Stimulated activated naive B cell treated with anti-CD40 and anti-IgM and Interleukin-4, amounts not matched to agents 10 μg/mL and 1 μg/mL and 100 μg/mL, for 72 hours (primary cell): ENCODE results near the gene C1QBP.

ENCODE experiments used
- ATAC-seq, 2 donors: fragments of 150-1000 bp; cut with Tn5 transposase; replicated peaks; 2 replicates each; pipeline ENCODE4 v1.10.0; 2021; ENCODE audit warnings: moderate library complexity in 1 of 2
- DNase-seq: peaks from one replicate; pipeline ENCODE4 v3.0.0; 2021
- H3K27ac Mint-ChIP-seq: one replicate; pipeline ENCODE4 v1.8.0; 2022; ENCODE audit warnings: mild to moderate bottlenecking, mixed read lengths
- H3K27me3 Mint-ChIP-seq, 2 donors: one replicate each; pipeline ENCODE4 v1.8.0; 2022; ENCODE audit warnings: mixed read lengths in 2 of 2
- H3K36me3 Mint-ChIP-seq, 2 donors: one replicate each; pipeline ENCODE4 v1.8.0; 2022; ENCODE audit warnings: mixed read lengths in 2 of 2, mild to moderate bottlenecking in 1 of 2
- H3K4me1 Mint-ChIP-seq, 2 donors: one replicate each; pipeline ENCODE4 v1.8.0; 2022; ENCODE audit warnings: mixed read lengths in 2 of 2, mild to moderate bottlenecking in 1 of 2
- H3K4me3 Mint-ChIP-seq, 2 donors: one replicate each; pipeline ENCODE4 v1.8.0; 2022; ENCODE audit warnings: mild to moderate bottlenecking in 2 of 2, mixed read lengths in 2 of 2, moderate library complexity in 1 of 2
- H3K9me3 Mint-ChIP-seq, 2 donors: one replicate each; pipeline ENCODE4 v1.8.0; 2022; ENCODE audit warnings: mixed read lengths in 2 of 2, mild to moderate bottlenecking in 1 of 2

The C1QBP gene

DNA sequence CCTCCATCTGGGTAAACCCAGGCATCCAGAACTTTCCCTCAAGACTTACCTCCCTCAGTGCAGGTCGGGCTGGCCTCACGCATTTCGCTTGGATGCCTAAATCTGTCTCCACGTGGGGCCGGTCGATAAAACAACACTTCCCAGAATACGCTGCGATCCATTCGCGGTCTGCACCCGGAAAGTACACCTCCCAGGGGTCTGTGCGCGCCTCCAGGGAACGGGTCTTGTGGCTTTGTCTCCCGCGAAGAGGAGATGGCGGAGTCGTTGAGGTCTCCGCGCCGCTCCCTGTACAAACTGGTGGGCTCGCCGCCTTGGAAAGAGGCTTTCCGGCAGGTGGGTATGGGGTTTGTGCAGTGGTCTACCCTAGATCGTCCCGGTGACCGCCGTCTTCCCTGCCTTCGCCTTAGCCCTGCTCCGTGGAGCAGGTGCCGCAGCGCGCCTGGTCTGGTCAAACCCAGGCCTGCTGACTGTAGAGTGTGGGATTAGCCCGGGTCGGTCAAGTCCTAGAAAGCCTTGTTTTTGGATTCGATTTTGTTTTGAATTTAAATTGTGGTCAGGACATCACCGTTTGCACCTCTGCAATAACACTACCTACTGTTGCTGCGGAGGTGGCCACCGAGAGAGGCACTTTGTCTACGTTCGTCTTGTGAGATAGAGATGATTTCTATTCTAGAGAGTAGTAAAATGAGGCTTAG is 18.8 kb downstream of the C1QBP start, which contains the start of gene RPAIN:
RPAIN (plus strand) TSS at position 224 of the 695 bp plus-strand sequence; CDS start at position 253, 29 bp downstream.
- Mint-ChIP-seq H3K4me1 (peaks cover 13 to 32% of the 10 kb centered on the region in 2 donors), H3K36me3 (peaks cover 23 to 45% of the 10 kb centered on the region in 2 donors), H3K27ac (peak within 1 kb of the TSS; percentile 98), H3K4me3 (peak within 1 kb of the TSS; percentile 93 to 98), H3K27me3 (no peaks in the 10 kb centered on the region), H3K9me3 (no peaks in the 10 kb centered on the region)
- DNase-seq (peak; percentile 83), ATAC-seq (peak; percentile 67 to 72)

- H3K27me3 Mint-ChIP-seq, result no peaks in the 10 kb centered on the region
- DNase-seq (peak; percentile 97), ATAC-seq (peak; percentile 88 to 91)
- H3K4me3 Mint-ChIP-seq, result peak within 1 kb of the TSS; percentile 93 to 98
- H3K27ac Mint-ChIP-seq, result peak within 1 kb of the TSS; percentile 98
- peaks cover 13 to 32% of the 10 kb centered on the region in 2 donors for H3K4me1 Mint-ChIP-seq
- H3K9me3 Mint-ChIP-seq, result no peaks in the 10 kb centered on the region
- H3K36me3 Mint-ChIP-seq, result peaks cover 23 to 41% of the 10 kb centered on the region in 2 donors
Measured at GRCh38 chr17:5419356-5419958, 19.5 kb downstream of the C1QBP start, which contains the start of gene NUP88. Gene NUP88, minus strand, starts transcription at chr17:5419662. Its CDS starts 12 bp downstream, at chr17:5419650.

DNA sequence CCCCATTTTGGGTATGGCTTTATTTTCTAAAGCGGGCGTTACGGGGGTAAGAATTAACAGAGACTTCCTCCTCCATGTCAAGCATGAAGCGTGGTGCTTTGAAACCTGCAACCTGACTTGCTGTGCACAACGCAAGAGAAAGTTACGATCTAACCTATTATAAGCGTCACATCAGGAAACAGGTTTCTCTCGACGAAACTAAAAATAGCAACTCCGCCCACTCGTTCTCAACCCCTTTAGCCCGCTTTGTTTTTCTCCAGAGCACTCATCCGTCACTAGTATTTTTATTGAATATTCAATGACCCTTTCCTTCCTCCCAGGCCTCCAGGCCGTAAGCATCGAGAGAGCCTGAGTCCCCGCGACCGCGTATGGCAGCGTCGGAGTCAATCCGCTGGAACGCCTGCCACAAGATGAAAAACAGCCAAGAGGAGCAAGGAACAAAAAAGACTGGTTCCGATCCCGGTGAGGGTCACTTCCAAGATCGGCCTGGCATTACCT is 20.0 kb downstream of the C1QBP start:
- peak; percentile 66 to 67 for ATAC-seq
- Mint-ChIP-seq H3K27me3 (no peaks in the 10 kb centered on the region), H3K4me1 (peaks cover 13 to 32% of the 10 kb centered on the region in 2 donors), H3K9me3 (no peaks in the 10 kb centered on the region), H3K36me3 (peaks cover 23 to 41% of the 10 kb centered on the region in 2 donors), H3K4me3 (peak overlapping the region; percentile 93 to 98), H3K27ac (peak overlapping the region; percentile 98)
- peak; percentile 80 for DNase-seq

GRCh38 chr17:5416901-5417300 is 22.1 kb downstream of the C1QBP start:
- H3K9me3 Mint-ChIP-seq, result no peaks in the 10 kb centered on the region
- H3K27ac Mint-ChIP-seq, result peak overlapping the region; percentile 37
- peak overlapping the region; percentile 72 for H3K4me3 Mint-ChIP-seq
- peaks cover 26 to 39% of the 10 kb centered on the region in 2 donors for H3K4me1 Mint-ChIP-seq
- peaks cover 39 to 53% of the 10 kb centered on the region in 2 donors for H3K36me3 Mint-ChIP-seq
- DNase-seq, result no peak
- no peaks in the 10 kb centered on the region for H3K27me3 Mint-ChIP-seq
- ATAC-seq, result no peak

GRCh38 chr17:5413682-5414081 is 25.3 kb downstream of the C1QBP start:
- ATAC-seq (no peak), DNase-seq (no peak)
- peaks cover 44 to 58% of the 10 kb centered on the region in 2 donors for H3K36me3 Mint-ChIP-seq
- H3K9me3 Mint-ChIP-seq, result no peaks in the 10 kb centered on the region
- peaks cover 28 to 43% of the 10 kb centered on the region in 2 donors for H3K4me1 Mint-ChIP-seq
- no peaks in the 10 kb centered on the region for H3K27me3 Mint-ChIP-seq
- H3K4me3 Mint-ChIP-seq, result no peak overlapping the region
- H3K27ac Mint-ChIP-seq, result peak overlapping the region; percentile 32

- no peaks in the 10 kb centered on the region for H3K9me3 Mint-ChIP-seq
- DNase-seq (no peak), ATAC-seq (peak; percentile 52 to 69)
- no peaks in the 10 kb centered on the region for H3K27me3 Mint-ChIP-seq
- peaks cover 27 to 38% of the 10 kb centered on the region in 2 donors for H3K4me1 Mint-ChIP-seq
- H3K4me3 Mint-ChIP-seq, result peak overlapping the region; percentile 49 to 70
- H3K36me3 Mint-ChIP-seq, result peaks cover 31 to 37% of the 10 kb centered on the region in 2 donors
- peak overlapping the region; percentile 77 for H3K27ac Mint-ChIP-seq
Measured at GRCh38 chr17:5410594-5411272, 28.2 kb downstream of the C1QBP start.

DNA sequence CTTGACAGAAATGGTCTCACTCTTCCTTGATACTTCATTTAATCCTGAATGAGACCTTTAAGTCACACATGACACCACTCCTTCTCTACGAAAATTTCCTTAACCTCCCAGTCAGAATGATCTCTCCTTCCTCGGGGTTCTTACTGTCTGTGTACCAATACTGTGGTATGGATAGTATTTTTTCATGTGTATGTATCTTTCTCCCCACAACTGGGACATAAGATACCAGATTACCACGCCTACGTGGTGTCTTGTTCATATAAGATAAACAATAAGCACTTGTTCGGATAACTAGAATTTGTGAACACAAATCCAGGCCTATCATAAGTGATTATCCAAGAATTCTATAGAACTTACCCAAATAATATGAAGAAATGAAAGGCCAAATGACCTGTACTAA is 30.8 kb downstream of the C1QBP start:
- peaks cover 30 to 36% of the 10 kb centered on the region in 2 donors for H3K36me3 Mint-ChIP-seq
- H3K9me3 Mint-ChIP-seq, result no peaks in the 10 kb centered on the region
- DNase-seq, result no peak

DNA sequence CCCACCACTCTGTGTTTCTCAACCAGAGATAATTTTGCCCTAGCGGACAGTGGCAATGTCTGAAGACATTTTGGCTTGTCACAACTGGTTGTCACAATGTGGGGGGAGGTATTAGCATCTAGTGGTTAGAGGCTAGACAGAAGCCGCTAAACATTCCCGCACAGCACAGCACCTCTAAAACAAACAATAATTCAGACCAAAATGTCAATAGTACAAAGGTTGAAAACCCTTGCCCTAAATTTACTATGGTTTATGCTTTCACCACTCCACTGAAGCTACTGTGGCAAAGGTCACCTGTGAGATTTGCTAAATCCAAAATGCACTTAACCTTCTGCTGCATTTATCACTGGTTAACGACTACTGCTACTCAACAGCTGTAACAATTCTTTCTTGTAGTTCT is 33.6 kb downstream of the C1QBP start:
- Mint-ChIP-seq H3K9me3 (no peaks in the 10 kb centered on the region), H3K4me3 (no peak overlapping the region)

More for the DNA sequence above, 30.8 kb downstream of the C1QBP start:
- Mint-ChIP-seq H3K27me3 (no peaks in the 10 kb centered on the region), H3K4me1 (peaks cover 22 to 32% of the 10 kb centered on the region in 2 donors), H3K4me3 (no peak overlapping the region), H3K27ac (no peak overlapping the region)
- no peak for ATAC-seq

GRCh38 chr17:5399767-5400166 is 39.2 kb downstream of the C1QBP start:
- DNase-seq, result no peak
- Mint-ChIP-seq H3K4me3 (no peak overlapping the region), H3K27me3 (no peaks in the 10 kb centered on the region), H3K9me3 (no peaks in the 10 kb centered on the region), H3K27ac (no peak overlapping the region), H3K36me3 (peaks cover 23 to 40% of the 10 kb centered on the region in 2 donors), H3K4me1 (peaks cover 0 to 2% of the 10 kb centered on the region in 2 donors)
- no peak for ATAC-seq

More for the DNA sequence above, 33.6 kb downstream of the C1QBP start:
- Mint-ChIP-seq H3K36me3 (peaks cover 11 to 24% of the 10 kb centered on the region in 2 donors), H3K27ac (peak overlapping the region; percentile 71), H3K27me3 (no peaks in the 10 kb centered on the region), H3K4me1 (peaks cover 5 to 9% of the 10 kb centered on the region in 2 donors)
- no peak for ATAC-seq
- DNase-seq, result no peak

DNA sequence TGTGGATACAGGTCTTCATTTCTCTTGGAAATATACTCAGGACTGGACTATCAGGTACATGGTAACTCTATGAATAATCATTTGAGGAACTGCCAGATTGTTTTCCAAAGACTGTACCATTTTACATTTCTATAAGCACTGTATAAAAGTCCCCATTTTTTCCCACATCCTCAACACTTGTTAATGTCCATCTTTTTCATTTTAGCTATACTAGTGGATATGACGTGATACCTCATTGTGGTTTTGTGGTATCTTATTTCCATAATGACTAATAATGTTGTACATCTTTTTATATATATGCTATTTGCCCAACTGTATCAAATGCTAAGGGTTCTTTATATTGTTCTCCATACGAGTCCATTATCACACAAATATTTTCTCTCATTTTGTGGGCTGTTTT is 42.3 kb downstream of the C1QBP start:
- ATAC-seq (peak; percentile 55 to 79), DNase-seq (no peak)
- H3K9me3 Mint-ChIP-seq, result no peaks in the 10 kb centered on the region
- H3K27ac Mint-ChIP-seq, result peak overlapping the region; percentile 62
- peaks cover 27 to 48% of the 10 kb centered on the region in 2 donors for H3K36me3 Mint-ChIP-seq
- H3K4me3 Mint-ChIP-seq, result no peak overlapping the region
- peaks cover 0 to 2% of the 10 kb centered on the region in 2 donors for H3K4me1 Mint-ChIP-seq
- no peaks in the 10 kb centered on the region for H3K27me3 Mint-ChIP-seq

- no peaks in the 10 kb centered on the region for H3K27me3 Mint-ChIP-seq
- DNase-seq (no peak), ATAC-seq (no peak)
- H3K27ac Mint-ChIP-seq, result peak overlapping the region; percentile 6
- peaks cover 22 to 45% of the 10 kb centered on the region in 2 donors for H3K36me3 Mint-ChIP-seq
- H3K4me3 Mint-ChIP-seq, result no peak overlapping the region
- H3K9me3 Mint-ChIP-seq, result peaks cover 0 to 3% of the 10 kb centered on the region in 2 donors
- H3K4me1 Mint-ChIP-seq, result peaks cover 5 to 6% of the 10 kb centered on the region in 2 donors
Measured at GRCh38 chr17:5391678-5392077, 47.3 kb downstream of the C1QBP start.
